HepG2 (cell line): ENCODE results near the gene PPM1F. TPM values are rescaled to one million over a fixed set of nuclear protein-coding genes. Genes with fewer than 3 reads are reported as not detected.

Source experiments
- ADNP ChIP-seq: sonication (generic); formaldehyde crosslinking; IDR thresholded peaks from 2 replicates; pipeline ENCODE4 v1.4.0; 2020; ENCODE audit warnings: missing genetic modification reagents
- AKNA ChIP-seq: sonication (generic); formaldehyde crosslinking; IDR thresholded peaks from 2 replicates; pipeline ENCODE4 v1.4.0; 2020; ENCODE audit warnings: missing genetic modification reagents, borderline replicate concordance
- CAMTA2 ChIP-seq: sonication (generic); formaldehyde crosslinking; IDR thresholded peaks from 2 replicates; pipeline ENCODE4 v1.4.0; 2020; ENCODE audit warnings: mild to moderate bottlenecking, missing genetic modification reagents, borderline replicate concordance
- HOMEZ ChIP-seq: IDR thresholded peaks from 2 replicates; pipeline ENCODE4 v1.6.1; 2016; ENCODE audit warnings: low read depth
- KDM5B ChIP-seq: sonication (generic); formaldehyde crosslinking; IDR thresholded peaks from 2 replicates; pipeline ENCODE4 v1.4.0; 2020; ENCODE audit warnings: missing genetic modification reagents, mild to moderate bottlenecking, borderline replicate concordance
- KLF16 ChIP-seq, 2 experiments: sonication (generic) in 1 of 2; formaldehyde crosslinking in 1 of 2; IDR thresholded peaks; 2 replicates each; pipeline versions ENCODE4 v1.6.1 to v1.8.0; 2016 to 2023; ENCODE audit warnings: missing genetic modification reagents in 2 of 2, missing compliant biosample characterization in 1 of 2
- KMT2A ChIP-seq: sonication (generic); formaldehyde crosslinking; IDR thresholded peaks from 2 replicates; pipeline ENCODE4 v1.4.0; 2020; ENCODE audit warnings: missing genetic modification reagents
- NFKB2 ChIP-seq: sonication (generic); formaldehyde crosslinking; IDR thresholded peaks from 2 replicates; pipeline ENCODE4 v1.4.0; 2020; ENCODE audit warnings: missing genetic modification reagents, borderline replicate concordance
- POLR2AphosphoS2 ChIP-seq: IDR thresholded peaks from 2 replicates; pipeline ENCODE4 v1.6.1; 2011; ENCODE audit warnings: low read depth, low read length, improper control_type of control experiment
- PRDM4 ChIP-seq: sonication (generic); formaldehyde crosslinking; IDR thresholded peaks from 2 replicates; pipeline ENCODE4 v1.9.0; 2021; ENCODE audit warnings: missing genetic modification reagents, borderline replicate concordance
- SNRNP70 ChIP-seq: fragments of 200-400 bp; formaldehyde crosslinking; IDR thresholded peaks from 2 replicates; pipeline ENCODE4 v1.6.1; 2017; ENCODE audit warnings: mild to moderate bottlenecking, low read depth, low read length, moderate library complexity
- TCF12 ChIP-seq, 2 experiments: fragments of 450-650 bp in 1 of 2; sonication (generic) in 1 of 2; formaldehyde crosslinking in 1 of 2; IDR thresholded peaks; 2 replicates each; pipeline versions ENCODE4 v1.6.1 to v1.8.0; 2017 to 2022; ENCODE audit warnings: antibody characterized with exemption in 1 of 2, mild to moderate bottlenecking in 1 of 2, missing genetic modification reagents in 1 of 2, moderate library complexity in 1 of 2
- ZNF224 ChIP-seq: sonication (generic); formaldehyde crosslinking; IDR thresholded peaks from 2 replicates; pipeline ENCODE4 v1.5.0; 2020; ENCODE audit warnings: mild to moderate bottlenecking, missing genetic modification reagents
- ZNF235 ChIP-seq: sonication (generic); formaldehyde crosslinking; IDR thresholded peaks from 2 replicates; pipeline ENCODE4 v1.8.1; 2023; ENCODE audit warnings: mild to moderate bottlenecking, missing genetic modification reagents, borderline replicate concordance
- ZNF251 ChIP-seq: sonication (generic); formaldehyde crosslinking; IDR thresholded peaks from 2 replicates; pipeline ENCODE4 v1.9.0; 2021; ENCODE audit warnings: mild to moderate bottlenecking, missing genetic modification reagents
- ZNF484 ChIP-seq: sonication (generic); formaldehyde crosslinking; IDR thresholded peaks from 2 replicates; pipeline ENCODE4 v1.5.1; 2020; ENCODE audit warnings: mild to moderate bottlenecking, low read depth, missing genetic modification reagents, borderline replicate concordance
- ZNF572 ChIP-seq: sonication (generic); formaldehyde crosslinking; IDR thresholded peaks from 2 replicates; pipeline ENCODE4 v1.5.1; 2020; ENCODE audit warnings: mild to moderate bottlenecking, missing genetic modification reagents
- ZNF616 ChIP-seq: sonication (generic); formaldehyde crosslinking; IDR thresholded peaks from 2 replicates; pipeline ENCODE4 v1.5.0; 2020; ENCODE audit warnings: low read depth, mild to moderate bottlenecking, missing genetic modification reagents
- ZNF772 ChIP-seq: sonication (generic); formaldehyde crosslinking; IDR thresholded peaks from 2 replicates; pipeline ENCODE4 v1.5.0; 2020; ENCODE audit warnings: mild to moderate bottlenecking, missing genetic modification reagents
- ZNF776 ChIP-seq: sonication (generic); formaldehyde crosslinking; IDR thresholded peaks from 2 replicates; pipeline ENCODE4 v1.4.0; 2020; ENCODE audit warnings: mild to moderate bottlenecking, missing genetic modification reagents
- polyA plus RNA-seq, 8 experiments: library from polyadenylated mRNA; depleted of rRNA in 3 of 8; stranded (reverse) in 7 of 8; unstranded in 1 of 8; fragments of >200 nt; fragmentation: Illumina TruSeq in 4 of 8; extraction: Trizol in 4 of 8; gene quantifications; 2 replicates each; pipeline versions ENCODE4 v1.2.1 to v1.2.3, GENCODE V29; 2011 to 2016; ENCODE audit warnings: low read depth in 4 of 8, missing spikeins in 1 of 8, mixed read lengths in 1 of 8; ENCODE audit not compliant: insufficient read depth in 1 of 8
- total RNA-seq, 5 experiments: library from RNA; depleted of rRNA; stranded (reverse); fragments of >200 nt; fragmentation: Illumina TruSeq; extraction: Trizol; gene quantifications; 2 replicates each; pipeline ENCODE4 v1.2.3, GENCODE V29; 2016; ENCODE audit warnings: low read depth in 1 of 5

The PPM1F gene
- total and polyA plus RNA-seq, 2 of the 13 experiments (the other 11 are each of a cell fraction or from before 2014, with no cell fraction given): 11.0 to 19.6 TPM

- 0 out of 2 replicates have a peak, but pooled peaks have one; percentile 33 for TF ChIP-seq HOMEZ (CRISPR knock-in tag)
- no peak for TF ChIP-seq ADNP (CRISPR knock-in tag)
- peak; percentile 84; the same call in 1 of the 2 replicates for TF ChIP-seq ZNF572 (CRISPR knock-in tag)
- TF ChIP-seq AKNA (CRISPR knock-in tag): no peak
- TF ChIP-seq ZNF484 (CRISPR knock-in tag): no peak
- TF ChIP-seq NFKB2: no peak
- no peak for TF ChIP-seq TCF12 (IDR thresholded peaks at IDR 0.05)
- no peak for TF ChIP-seq TCF12 (CRISPR knock-in tag; IDR thresholded peaks at IDR 0.05)
- peak; percentile 78; the same call in 1 of the 2 replicates for TF ChIP-seq ZNF772 (CRISPR knock-in tag)
- TF ChIP-seq KLF16 (CRISPR knock-in tag; IDR thresholded peaks at IDR 0.05): peak in 1 of 2 experiments; percentile 86; a peak in 2 of 4 replicates
- TF ChIP-seq ZNF616: no peak
- no peak; the same call in 1 of the 2 replicates for TF ChIP-seq KMT2A
- no peak for TF ChIP-seq ZNF251
- TF ChIP-seq ZNF776 (CRISPR knock-in tag): peak; percentile 71; the same call in 1 of the 2 replicates
- TF ChIP-seq ZNF235: 0 out of 2 replicates have a peak, but pooled peaks have one; percentile 78
- TF ChIP-seq KDM5B: peak; percentile 88
- no peak for TF ChIP-seq POLR2AphosphoS2
- TF ChIP-seq PRDM4 (CRISPR knock-in tag): no peak
- TF ChIP-seq SNRNP70: no peak
- peak; percentile 80; the same call in 1 of the 2 replicates for TF ChIP-seq CAMTA2 (CRISPR knock-in tag)
- TF ChIP-seq ZNF224 (CRISPR knock-in tag): 0 out of 2 replicates have a peak, but pooled peaks have one; percentile 26
Measured at GRCh38 chr22:21938071-21938822, 14.4 kb downstream of the PPM1F start (continued).
